Measurements from ENCODE around the gene BIRC3.

Gene BIRC3

DNA sequence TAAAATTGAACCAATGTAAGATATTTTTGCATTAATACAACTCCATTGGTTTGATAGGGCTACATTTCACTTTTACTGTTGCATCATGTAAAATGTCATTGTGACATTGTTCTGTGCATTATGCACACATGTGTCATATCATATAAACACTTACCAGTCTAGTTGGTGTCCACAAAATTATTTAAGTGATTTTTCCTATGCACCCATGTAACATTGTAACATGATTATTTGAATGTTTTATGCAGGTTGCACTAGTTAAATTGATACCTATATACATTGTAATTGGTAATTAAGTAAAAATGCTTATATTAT is 9.6 kb upstream of the BIRC3 start:
- Histone ChIP-seq H3K4me1 (peaks cover 7% of the 10 kb centered on the region), H3K9me3 (no peaks in the 10 kb centered on the region), H3K4me3 (ENCODE audit: low read depth, low read length) (no peak overlapping the region), H3K36me3 (no peaks in the 10 kb centered on the region), H3K27me3 (no peaks in the 10 kb centered on the region)
- TF ChIP-seq, protein P1, sequence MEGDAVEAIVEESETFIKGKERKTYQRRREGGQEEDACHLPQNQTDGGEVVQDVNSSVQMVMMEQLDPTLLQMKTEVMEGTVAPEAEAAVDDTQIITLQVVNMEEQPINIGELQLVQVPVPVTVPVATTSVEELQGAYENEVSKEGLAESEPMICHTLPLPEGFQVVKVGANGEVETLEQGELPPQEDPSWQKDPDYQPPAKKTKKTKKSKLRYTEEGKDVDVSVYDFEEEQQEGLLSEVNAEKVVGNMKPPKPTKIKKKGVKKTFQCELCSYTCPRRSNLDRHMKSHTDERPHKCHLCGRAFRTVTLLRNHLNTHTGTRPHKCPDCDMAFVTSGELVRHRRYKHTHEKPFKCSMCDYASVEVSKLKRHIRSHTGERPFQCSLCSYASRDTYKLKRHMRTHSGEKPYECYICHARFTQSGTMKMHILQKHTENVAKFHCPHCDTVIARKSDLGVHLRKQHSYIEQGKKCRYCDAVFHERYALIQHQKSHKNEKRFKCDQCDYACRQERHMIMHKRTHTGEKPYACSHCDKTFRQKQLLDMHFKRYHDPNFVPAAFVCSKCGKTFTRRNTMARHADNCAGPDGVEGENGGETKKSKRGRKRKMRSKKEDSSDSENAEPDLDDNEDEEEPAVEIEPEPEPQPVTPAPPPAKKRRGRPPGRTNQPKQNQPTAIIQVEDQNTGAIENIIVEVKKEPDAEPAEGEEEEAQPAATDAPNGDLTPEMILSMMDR (IDR thresholded peaks at IDR 0.05; ENCODE audit: low read depth, low read length): no peak
- DNase-seq: no peak

DNA sequence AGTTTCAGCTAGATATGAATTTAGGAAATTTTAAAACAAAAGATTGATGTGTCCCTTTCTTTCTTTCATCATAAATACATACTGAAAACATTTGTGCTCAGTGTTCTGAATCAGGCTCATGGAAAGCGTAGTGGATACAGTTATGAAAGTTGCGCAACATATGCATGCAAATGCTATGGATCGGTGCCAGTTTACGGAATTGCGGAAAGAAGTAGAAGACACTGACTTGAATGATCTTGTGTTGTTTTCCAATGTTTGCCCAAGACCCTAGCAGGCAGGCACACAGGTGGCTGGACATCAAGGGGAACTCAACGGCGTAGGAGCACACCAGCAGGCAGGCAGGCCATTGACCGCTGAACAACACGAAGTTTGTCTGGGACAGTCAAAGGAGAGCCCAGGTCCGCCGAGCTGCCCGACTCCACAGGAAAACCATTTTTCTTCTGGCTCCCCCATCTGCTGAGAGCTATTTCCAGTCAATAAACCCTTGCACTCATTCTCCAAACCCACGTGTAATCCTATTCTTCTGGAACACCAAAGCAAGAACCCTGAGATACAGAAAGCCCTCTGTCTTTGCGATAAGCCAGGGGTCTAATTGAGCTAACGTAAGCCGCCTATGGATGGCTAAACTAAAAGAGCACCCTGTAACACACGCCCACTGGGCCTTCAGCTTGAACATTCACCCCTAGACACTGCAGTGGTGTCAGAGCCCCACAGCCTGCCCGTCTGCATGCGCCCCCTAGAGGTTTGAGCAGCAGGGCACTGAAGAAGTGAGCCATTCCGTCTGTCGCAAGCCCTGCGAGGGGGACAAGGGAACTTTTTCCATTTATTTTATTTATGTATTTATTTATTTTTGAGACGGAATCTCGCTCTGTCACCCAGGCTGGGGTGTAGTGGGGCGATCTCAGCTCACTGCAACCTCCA is 7.4 kb upstream of the BIRC3 start:
- TF ChIP-seq, protein P1 (IDR thresholded peaks at IDR 0.05; ENCODE audit: low read depth, low read length): peak; percentile 25; the same call in 1 of the 2 replicates
- H3K4me1 ChIP-seq: peaks cover 7% of the 10 kb centered on the region
- no peak overlapping the region for H3K4me3 ChIP-seq (ENCODE audit: low read depth, low read length)
- no peaks in the 10 kb centered on the region for H3K27me3 ChIP-seq
- H3K9me3 ChIP-seq: no peaks in the 10 kb centered on the region
- H3K36me3 ChIP-seq: no peaks in the 10 kb centered on the region
- DNase-seq: no peak

DNA sequence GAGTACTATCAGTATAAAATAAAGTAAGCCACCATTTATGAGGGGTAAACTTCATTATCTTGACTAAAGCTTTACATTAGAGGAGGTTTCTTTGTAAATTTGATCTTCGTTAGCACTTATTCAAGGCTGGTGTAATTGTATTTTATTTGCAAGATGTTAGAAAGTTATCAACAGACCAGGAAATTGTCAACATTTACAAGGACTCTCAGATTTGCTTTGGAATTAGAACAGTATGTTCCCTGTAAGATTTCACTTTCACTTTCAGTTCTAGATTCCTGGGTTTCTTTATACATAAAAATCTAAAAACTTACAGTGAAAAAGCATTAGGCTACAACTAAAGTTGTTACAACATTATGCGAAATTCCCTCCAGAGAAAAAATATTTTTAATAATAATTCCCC is 4.6 kb upstream of the BIRC3 start:
- TF ChIP-seq, protein P1 (IDR thresholded peaks at IDR 0.05; ENCODE audit: low read depth, low read length): no peak
- no peaks in the 10 kb centered on the region for H3K36me3 ChIP-seq
- no peaks in the 10 kb centered on the region; the same call in 1 of the 2 replicates for H3K4me1 ChIP-seq
- no peak for DNase-seq
- no peak overlapping the region for H3K4me3 ChIP-seq (ENCODE audit: low read depth, low read length)
- H3K9me3 ChIP-seq: no peaks in the 10 kb centered on the region
- H3K27me3 ChIP-seq: no peaks in the 10 kb centered on the region

DNA sequence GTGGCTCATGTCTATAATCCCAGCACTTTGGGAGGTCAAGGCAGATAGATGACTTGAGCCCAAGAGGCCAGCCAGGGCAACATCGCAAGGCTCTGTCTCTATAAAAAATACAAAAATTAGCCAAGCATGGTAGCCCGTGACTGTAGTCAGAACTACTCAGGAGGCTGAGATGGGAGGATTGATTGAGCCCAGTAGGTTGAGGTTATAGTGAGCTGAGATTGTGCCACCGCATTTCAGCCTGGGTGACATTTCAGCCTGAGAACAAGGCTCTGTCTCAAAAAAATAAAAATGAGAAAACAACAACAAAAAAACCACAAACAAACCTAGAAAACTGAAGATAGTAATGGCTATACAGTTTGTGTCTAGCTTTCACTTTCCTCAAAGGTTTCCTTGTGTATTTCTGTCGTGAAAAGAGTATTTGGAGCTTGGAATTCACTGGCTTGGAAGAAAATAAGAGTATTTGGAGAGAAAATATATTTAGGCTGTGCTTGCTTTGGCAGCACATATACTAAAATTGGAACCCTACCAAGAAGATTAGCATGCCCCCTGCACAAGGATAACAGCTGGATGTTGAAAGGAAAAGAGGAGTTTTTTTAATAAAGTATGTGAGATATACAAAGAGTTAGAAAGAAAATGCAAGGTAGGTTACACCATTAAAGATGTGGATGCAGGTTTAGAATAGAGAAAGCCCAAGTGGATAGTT is 3.9 kb upstream of the BIRC3 start:
- TF ChIP-seq, protein P1 (IDR thresholded peaks at IDR 0.05; ENCODE audit: low read depth, low read length): no peak

DNA sequence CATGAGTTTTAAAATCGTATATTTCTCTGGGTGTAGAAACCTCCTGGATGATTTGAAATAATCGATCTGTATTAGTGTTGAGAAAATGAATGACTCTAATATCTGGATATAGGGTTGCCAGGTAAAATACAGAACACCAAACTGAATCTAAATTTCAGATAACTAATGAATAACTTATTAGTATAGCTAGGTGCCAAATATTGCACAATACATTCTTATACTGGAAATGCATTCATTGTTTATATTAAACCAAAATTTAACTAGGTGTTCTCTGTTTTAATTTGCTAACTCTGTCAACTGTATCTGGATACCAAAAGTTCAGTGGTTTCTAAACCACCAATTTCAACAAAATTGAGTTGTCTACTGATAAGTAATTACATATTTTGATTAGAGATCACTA is 2.5 kb upstream of the BIRC3 start:
- Histone ChIP-seq H3K4me1 (no peaks in the 10 kb centered on the region; the same call in 1 of the 2 replicates), H3K9me3 (no peaks in the 10 kb centered on the region), H3K36me3 (no peaks in the 10 kb centered on the region), H3K4me3 (ENCODE audit: low read depth, low read length) (no peak overlapping the region), H3K27me3 (no peaks in the 10 kb centered on the region)
- TF ChIP-seq, protein P1 (IDR thresholded peaks at IDR 0.05; ENCODE audit: low read depth, low read length): no peak
- no peak for DNase-seq

More for the DNA sequence above, 3.9 kb upstream of the BIRC3 start:
- no peak overlapping the region for H3K4me3 ChIP-seq (ENCODE audit: low read depth, low read length)
- no peaks in the 10 kb centered on the region; the same call in 1 of the 2 replicates for H3K4me1 ChIP-seq
- H3K27me3 ChIP-seq: no peaks in the 10 kb centered on the region
- no peaks in the 10 kb centered on the region for H3K9me3 ChIP-seq
- DNase-seq: no peak
- no peaks in the 10 kb centered on the region for H3K36me3 ChIP-seq
